Measurements from ENCODE around the gene BTG4.
A peak's percentile ranks its signal among the peaks of the same experiment; 100 is the strongest.

BTG4 gene

DNA sequence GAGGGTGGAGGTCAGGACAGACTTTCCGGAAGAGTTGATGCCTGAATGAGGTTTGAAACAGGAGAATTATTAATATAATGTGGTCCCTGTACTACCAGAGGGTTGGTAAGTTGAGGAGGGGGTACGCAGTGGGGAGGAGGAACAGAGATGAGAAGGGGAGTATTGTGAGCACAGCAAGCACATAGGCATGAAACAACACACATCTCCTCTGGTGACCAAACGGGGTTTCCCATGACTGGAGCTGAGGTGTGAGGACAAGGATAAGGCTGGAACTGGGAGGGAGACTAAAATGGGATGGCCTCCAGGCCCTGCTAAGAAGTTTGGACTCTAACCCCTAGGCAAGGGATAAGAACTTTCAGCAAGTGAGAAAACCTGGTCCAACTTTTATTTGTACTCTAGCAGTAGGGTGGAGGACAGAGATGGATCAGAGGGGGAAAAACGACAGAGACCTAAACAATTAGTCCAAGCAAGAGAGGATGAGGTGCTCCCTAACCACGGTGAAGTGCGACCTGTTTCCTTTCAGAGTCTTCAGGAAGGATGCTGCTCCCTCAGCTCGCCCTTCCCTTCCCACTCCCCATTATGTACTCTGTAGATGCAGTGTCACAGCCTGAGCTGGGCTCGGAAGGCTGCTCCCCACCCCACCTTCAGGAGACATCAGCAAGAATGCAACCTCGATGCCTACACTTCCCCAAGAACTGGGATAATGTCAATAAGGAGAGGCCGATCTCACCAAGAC lies 59.2 kb downstream of the BTG4 start:
- no peak for DNase-seq

DNA sequence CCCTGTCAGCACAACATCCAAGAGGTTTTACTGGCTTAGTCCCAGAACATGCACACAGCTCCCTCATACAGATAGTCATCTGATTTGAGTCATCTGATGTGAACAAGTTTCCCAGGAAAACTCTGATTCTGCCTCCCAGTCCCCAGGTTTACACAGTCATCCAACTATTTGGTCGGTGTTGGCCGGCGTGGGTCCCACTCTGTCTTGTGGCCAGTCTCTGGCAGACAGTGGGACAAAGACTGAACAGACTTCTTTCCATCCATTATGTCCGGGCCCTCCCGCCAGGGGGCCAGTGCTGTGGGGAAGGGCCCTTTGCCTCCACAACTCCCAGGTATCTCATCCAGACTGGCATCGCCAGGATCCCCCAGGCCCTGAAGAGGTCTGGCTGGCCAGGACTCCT lies 60.0 kb downstream of the BTG4 start:
- DNase-seq = no peak

DNA sequence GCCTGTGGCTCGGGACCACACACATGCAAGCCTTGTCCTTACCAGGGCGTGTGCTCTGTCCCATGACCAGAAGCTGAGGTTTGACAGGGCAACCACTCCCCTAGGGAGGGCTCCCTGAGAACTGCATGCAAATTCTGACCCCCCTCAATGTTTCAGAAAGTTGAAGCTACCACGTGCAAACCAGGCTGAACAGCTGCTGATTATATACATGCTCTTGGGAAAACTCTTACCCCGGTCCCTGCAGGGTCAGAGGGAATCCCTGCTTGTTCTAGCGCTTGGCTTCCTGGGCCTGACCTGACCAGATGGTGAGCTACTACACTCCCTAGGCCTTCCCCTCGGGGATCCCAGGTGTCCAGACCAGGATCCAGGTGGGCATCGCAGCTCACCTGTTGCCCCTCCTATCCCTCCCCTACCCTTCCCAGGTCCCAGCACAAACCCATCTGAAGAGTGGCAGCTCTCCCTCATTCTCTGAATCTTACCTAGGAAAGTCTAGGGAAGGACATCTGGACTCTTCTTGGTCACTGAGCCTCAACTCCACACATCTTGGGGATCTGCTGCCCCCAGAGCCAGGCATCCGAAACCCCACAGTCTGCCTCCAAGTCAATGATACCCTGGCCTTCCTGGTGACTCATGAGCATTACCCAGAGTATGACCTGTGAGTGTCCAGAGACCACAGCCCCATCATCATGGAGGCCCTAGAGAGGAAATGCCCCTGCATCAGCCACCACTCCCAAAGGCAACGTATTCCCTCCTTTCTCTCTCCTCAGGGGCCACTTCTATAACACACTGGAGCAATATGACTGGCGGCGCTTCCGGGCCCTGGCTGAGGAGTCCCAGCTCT lies 61.5 kb downstream of the BTG4 start:
- no peak for DNase-seq

DNA sequence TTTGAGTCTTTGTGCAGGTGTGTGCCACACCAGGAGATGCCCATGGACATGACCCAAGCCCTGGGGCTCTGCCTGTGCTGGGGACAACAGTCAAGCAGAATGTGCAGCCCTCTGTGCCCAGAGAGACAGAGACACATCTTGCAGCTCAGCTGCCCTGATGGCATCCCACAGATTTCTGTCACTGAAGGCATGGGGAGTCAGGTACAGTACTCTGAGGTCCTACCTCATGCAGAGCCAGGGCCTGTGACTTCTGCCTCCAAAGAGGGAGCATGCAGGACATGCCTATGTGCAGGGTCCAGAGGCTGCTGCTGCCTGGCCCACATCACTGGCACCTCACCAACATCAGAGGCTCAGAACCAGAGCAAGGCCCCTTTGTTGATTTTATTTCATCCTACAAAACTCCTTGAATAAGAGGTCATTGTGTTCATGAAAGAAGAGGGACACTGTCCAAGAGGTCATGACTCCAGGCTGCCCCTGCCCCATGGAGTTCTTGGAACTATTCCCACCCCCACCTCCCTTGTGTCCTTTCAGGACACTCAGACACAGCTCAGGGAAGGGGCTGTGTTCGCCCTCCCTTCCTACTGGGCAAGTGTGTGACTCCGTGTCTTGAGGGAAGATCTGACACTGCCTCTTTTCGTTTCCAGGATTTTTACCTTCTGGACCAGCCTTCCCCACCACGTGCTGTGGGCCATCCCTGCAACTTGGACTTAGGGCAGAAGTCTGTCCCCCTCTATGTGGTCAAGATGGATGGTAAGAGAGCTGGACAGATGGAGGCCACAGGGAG lies 62.3 kb downstream of the BTG4 start:
- no peak for DNase-seq

DNA sequence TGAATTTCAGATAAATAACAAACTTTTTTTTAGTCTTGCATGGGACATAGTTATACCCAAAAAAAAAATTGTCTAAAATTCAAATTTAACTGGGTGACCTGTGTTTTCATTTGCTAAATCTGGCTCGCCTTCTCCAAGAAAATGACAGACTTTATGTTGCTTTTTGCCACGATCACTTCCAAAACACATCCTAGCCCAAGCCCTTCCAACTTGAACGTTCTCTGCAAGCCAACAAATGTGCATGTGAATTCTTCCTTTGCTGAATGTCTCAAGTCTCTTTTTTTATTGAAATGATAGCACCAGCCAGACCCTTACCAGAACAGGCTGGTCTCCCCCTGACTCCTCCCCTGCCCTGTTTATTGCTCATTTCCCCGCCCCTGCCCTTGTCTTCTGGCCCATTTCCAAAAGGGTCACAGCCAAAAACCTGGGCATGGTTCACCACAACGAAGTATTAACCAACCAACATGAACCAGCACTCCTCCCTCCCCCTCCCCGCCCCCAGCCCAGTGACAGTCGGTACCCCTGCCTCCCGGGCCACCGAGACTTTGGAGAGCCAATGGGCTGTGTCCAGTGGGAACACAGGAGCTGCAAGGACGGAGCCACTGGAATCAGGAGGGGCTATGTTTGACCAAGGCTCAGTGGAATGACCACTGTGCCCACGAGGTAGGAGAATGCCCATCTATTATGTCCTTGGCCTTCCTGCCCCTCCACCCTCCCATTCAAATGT lies 63.2 kb downstream of the BTG4 start:
- peak; percentile 21 for DNase-seq

DNA sequence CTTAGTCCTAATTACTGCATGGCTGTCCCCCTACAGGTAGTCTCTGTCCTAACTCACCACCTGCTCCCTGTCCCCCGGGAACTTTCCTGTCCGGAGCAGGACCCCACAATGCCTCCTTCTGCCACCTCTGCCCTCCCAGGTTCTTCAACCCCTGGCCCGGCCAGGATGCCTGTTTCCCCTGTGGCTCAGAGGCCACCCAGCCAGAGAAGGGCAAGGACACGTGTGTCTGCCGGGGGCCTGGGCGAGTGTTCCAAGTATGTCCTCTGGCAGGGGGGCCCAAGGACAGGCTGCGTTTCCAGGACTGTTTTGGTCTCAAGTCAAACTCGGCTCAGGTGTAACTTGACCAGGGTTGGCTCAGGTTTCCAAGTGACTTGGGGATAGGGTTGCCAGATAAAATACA lies 63.8 kb downstream of the BTG4 start:
- DNase-seq = no peak

DNA sequence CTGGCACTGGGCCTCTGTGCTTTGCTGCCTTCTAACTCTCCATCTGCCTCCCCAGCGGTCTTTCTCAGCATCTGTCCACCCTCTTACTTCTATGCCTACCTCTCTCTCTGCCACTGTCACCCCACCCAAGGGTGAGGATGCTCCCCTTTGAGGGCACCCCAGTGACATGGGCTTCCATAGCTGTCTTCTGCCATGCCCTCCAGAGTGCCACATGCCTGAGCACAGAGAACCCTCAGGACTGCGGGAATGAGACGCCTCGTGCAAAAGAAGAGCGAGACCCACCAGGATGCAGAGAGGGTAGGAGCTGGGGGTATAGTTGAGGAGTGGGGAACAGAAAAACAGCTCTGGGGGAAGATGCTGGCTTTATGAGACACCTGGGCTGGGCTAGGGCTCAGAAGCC lies 64.3 kb downstream of the BTG4 start:
- no peak for DNase-seq

DNA sequence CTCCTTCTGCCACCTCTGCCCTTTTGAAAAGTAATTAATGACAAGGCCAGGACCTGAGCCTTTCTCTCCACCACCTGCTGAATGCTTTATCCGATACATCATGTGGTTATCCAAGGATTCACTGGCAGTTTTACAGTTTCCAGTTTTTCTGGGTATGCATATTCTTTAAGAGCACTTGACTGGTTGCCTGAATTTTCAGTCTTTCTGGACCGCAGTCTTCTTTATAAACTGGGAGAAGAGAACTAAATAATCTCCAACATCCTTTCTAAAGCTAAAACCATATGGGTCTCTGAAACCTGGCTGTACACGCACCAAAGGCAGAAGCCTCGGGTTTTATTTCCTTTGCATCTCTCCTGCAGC lies 65.1 kb downstream of the BTG4 start:
- no peak for DNase-seq

DNA sequence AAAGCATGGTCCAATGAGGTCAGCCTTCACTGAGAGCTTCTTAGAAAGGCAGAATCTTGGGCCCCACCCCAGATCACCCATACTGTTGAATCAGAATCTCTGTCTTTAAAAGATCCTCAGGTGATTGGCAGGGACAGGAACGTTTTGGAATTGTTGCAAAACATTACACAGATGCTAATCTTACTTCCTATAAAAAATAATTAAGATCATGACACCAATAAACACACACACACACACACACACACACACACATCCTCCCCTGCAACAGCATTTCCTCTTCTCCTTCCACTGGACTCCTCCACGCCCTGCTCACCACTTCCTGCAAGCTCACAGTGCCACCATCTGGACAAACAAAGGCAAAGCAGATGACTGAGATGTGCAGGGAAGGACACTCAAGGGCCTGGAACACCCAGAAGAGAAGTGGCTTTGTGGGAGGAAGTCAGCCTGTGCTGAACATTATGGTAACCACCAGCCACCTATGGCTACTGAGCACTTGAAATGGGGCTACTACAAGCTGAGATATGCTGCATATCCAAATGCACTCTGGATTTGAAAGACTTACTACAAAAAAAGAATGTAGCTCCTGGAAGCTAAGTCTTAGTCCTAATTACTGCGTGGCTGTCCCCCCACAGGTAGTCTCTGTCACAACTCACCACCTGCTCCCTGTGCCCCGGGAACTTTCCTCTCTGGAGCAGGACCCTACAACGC lies 65.6 kb downstream of the BTG4 start:
- DNase-seq = peak; percentile 97

DNA sequence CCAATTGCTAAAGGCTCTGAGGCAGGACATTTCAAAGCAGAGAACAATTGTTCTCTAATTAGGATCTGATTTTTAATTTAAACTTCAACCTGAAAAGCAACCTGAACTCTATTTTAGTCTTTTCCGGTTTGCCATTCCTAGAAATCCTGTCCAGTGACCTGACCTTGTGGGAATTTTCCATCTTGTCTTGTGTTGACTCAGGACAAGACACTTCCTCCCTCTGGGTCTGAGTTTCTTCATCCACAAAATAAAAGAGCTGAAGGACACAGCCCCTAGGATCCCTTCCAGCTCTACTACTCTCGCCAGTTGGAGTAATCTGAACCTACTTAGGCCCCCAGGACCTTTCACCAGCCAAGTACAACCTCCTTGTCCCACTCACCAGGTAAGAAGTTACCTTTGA lies 66.6 kb downstream of the BTG4 start:
- DNase-seq = no peak

Measured in hematopoietic multipotent progenitor cell treated with erythropoietin and hydrocortisone succinate and interleukin-3 and kit ligand, for 4 days (in vitro differentiated cells).